PC-9 (cell line): ENCODE data around the gene PROM1. TPM values are rescaled to one million over a fixed set of nuclear protein-coding genes. Genes with fewer than 3 reads are reported as not detected.
A peak's percentile ranks its signal among the peaks of the same experiment; 100 is the strongest.

Source experiments
- BruUV-seq: library from RNA; stranded (reverse); fragments of 400-500 nt; replicated peaks from 2 replicates; lab custom pipeline; 2021; lab: Mats Ljungman, UMichigan
- CTCF ChIA-PET: fragments of 300-600 bp; sonication (Branson Sonifier 250); formaldehyde crosslinking; loops from one replicate; lab custom pipeline; 2022; ENCODE audit warnings: antibody characterized with exemption; lab: Charles Lee
- POLR2A ChIA-PET: fragments of 300-600 bp; sonication (Branson Sonifier 250); formaldehyde crosslinking; loops from one replicate; lab custom pipeline; 2022; ENCODE audit warnings: antibody characterized with exemption; ENCODE audit not compliant: unreplicated experiment; lab: Charles Lee
- DNase-seq, 2 experiments: peaks; one replicate each; pipeline versions ENCODE4 v3.0.0 to v3.0.0-alpha.2; 2015 to 2022; ENCODE audit warnings: mixed read lengths in 1 of 2
- H2AFZ ChIP-seq: fragments of 200-600 bp; sonication (generic); 2 replicates; pipeline ENCODE4 v1.8.1; 2017; ENCODE audit warnings: antibody characterized with exemption
- H3F3A ChIP-seq: fragments of 200-600 bp; sonication (generic); 2 replicates; pipeline ENCODE4 v1.8.1; 2017; ENCODE audit warnings: antibody characterized with exemption, mild to moderate bottlenecking, low read depth; ENCODE audit not compliant: insufficient read depth
- H3K27ac ChIP-seq: fragments of 200-600 bp; sonication (generic); 2 replicates; pipeline ENCODE4 v1.6.1; 2016; ENCODE audit warnings: mixed run types
- H3K27me3 ChIP-seq: fragments of 200-600 bp; sonication (generic); 2 replicates; pipeline ENCODE4 v1.6.1; 2016; ENCODE audit warnings: low read depth, mixed run types; ENCODE audit not compliant: insufficient read depth
- H3K36me3 ChIP-seq: fragments of 200-600 bp; sonication (generic); 2 replicates; pipeline ENCODE4 v1.6.1; 2016; ENCODE audit warnings: low read depth, mixed run types
- H3K4me1 ChIP-seq: fragments of 200-600 bp; sonication (generic); replicated peaks from 2 replicates; pipeline ENCODE4 v1.6.1; 2016; ENCODE audit warnings: mixed run types; ENCODE audit not compliant: insufficient read depth
- H3K4me2 ChIP-seq: fragments of 200-600 bp; sonication (generic); 2 replicates; pipeline ENCODE4 v1.6.1; 2017; ENCODE audit warnings: mixed run types
- H3K4me3 ChIP-seq: fragments of 200-600 bp; sonication (generic); 2 replicates; pipeline ENCODE4 v1.6.1; 2016; ENCODE audit warnings: mixed run types
- H3K79me2 ChIP-seq: fragments of 200-600 bp; sonication (generic); 2 replicates; pipeline ENCODE4 v1.6.1; 2017; ENCODE audit warnings: low read depth, mixed run types
- H3K9me2 ChIP-seq: fragments of 200-600 bp; sonication (generic); 2 replicates; pipeline ENCODE4 v1.8.1; 2017; ENCODE audit warnings: mild to moderate bottlenecking; ENCODE audit not compliant: insufficient read depth
- H3K9me3 ChIP-seq: fragments of 200-600 bp; sonication (generic); 2 replicates; pipeline ENCODE4 v1.8.1; 2016; ENCODE audit warnings: low read depth; ENCODE audit not compliant: insufficient read depth
- H4K20me1 ChIP-seq: fragments of 200-600 bp; sonication (generic); 2 replicates; pipeline ENCODE4 v1.8.1; 2017; ENCODE audit not compliant: insufficient read depth
- EZH2 ChIP-seq: fragments of 200-600 bp; sonication (generic); IDR thresholded peaks from 2 replicates; pipeline ENCODE4 v1.8.0; 2017; ENCODE audit warnings: antibody characterized with exemption, low read depth
- intact Hi-C: fragments of 100-400 bp; cut with micrococcal nuclease; formaldehyde crosslinking; loops from one replicate; pipeline ENCODE4 v1.10.0; 2022; ENCODE audit not compliant: unreplicated experiment
- total RNA-seq: library from RNA; stranded (reverse); gene quantifications from 2 replicates; pipeline ENCODE4 v1.2.3, GENCODE V29; 2021
- TF ChIP-seq, protein P1 (sequence below): fragments of 200-600 bp; sonication (generic); conservative IDR thresholded peaks from 2 replicates; pipeline ENCODE4 v1.6.1; 2017; ENCODE audit warnings: mixed run types, antibody characterized with exemption, mild to moderate bottlenecking, moderate library complexity

Gene PROM1
- total RNA-seq, 1 experiment from 2014 or later = not detected

DNA sequence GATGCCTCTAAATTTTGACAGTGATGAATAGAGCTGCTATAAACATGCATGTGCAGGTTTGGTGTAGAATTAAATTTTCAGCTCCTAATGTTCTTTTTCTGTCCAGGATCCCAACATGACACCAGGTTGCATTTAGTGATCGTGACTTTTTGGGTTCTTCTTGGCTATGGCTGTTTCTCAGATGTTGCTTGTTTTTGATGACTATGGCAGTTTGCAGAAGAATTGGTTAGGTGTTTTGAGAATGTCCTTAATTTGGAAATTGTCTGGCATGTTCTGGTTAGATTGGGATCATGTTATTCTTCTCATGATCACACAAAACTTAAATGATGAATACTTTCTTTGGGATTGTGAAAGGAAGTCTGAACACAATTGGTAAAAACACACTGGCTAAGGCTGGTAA lies 141.5 kb downstream of the PROM1 start:
- H2AFZ ChIP-seq = no peak overlapping the region
- ChIA-PET CTCF (no interaction called here), POLR2A (no interaction called here)
- no peak overlapping the region for H3K4me3 ChIP-seq
- no peaks in the 10 kb centered on the region for H4K20me1 ChIP-seq
- intact Hi-C loops = no loop called here
- H3K27me3 ChIP-seq = no peaks in the 10 kb centered on the region
- no peaks in the 10 kb centered on the region for H3K79me2 ChIP-seq
- TF ChIP-seq, protein P1, sequence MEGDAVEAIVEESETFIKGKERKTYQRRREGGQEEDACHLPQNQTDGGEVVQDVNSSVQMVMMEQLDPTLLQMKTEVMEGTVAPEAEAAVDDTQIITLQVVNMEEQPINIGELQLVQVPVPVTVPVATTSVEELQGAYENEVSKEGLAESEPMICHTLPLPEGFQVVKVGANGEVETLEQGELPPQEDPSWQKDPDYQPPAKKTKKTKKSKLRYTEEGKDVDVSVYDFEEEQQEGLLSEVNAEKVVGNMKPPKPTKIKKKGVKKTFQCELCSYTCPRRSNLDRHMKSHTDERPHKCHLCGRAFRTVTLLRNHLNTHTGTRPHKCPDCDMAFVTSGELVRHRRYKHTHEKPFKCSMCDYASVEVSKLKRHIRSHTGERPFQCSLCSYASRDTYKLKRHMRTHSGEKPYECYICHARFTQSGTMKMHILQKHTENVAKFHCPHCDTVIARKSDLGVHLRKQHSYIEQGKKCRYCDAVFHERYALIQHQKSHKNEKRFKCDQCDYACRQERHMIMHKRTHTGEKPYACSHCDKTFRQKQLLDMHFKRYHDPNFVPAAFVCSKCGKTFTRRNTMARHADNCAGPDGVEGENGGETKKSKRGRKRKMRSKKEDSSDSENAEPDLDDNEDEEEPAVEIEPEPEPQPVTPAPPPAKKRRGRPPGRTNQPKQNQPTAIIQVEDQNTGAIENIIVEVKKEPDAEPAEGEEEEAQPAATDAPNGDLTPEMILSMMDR = no peak
- TF ChIP-seq EZH2 = no peak
- peaks cover 9% of the 10 kb centered on the region; the same call in 1 of the 2 replicates for H3F3A ChIP-seq
- H3K27ac ChIP-seq = no peak overlapping the region
- peaks cover 19% of the 10 kb centered on the region for H3K4me1 ChIP-seq
- H3K9me3 ChIP-seq = no peaks in the 10 kb centered on the region
- no peak overlapping the region for H3K4me2 ChIP-seq
- H3K9me2 ChIP-seq = no peaks in the 10 kb centered on the region
- H3K36me3 ChIP-seq = no peaks in the 10 kb centered on the region
- no TSS peak for BruUV-seq
- DNase-seq = no peak

DNA sequence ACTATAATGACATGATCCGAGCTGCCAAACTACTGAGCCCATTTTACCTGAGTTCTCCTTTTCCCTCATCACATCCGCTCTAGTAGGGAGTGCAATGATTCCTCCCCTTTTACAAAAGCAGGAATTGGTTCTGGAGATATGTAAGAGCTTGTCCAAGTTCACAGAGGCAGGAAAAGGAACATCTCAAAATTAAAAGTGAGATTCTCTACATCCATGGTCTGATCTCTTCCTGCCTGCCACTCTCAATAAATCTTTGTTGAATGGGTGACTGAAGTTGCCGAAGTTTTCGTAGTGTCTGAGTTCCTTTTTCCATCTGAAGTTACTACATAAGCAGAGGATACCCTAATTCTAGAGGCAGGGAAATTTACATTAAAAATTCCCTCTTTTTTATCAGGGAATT lies 145.2 kb downstream of the PROM1 start, which contains the start of gene FGFBP1:
Gene FGFBP1, minus strand, starts transcription at position 101 of the 400 bp plus-strand sequence. CDS start 2,108 bp downstream, outside the sequence.
- H4K20me1 ChIP-seq = no peaks in the 10 kb centered on the region
- peaks cover 27% of the 10 kb centered on the region for H3K4me1 ChIP-seq
- H3K4me3 ChIP-seq = peak within 1 kb of the TSS; percentile 34; the same call in 1 of the 2 replicates
- ChIA-PET POLR2A (interaction anchor here (0.6 to 1.0 kb wide), 3 partner anchors 18 to 321 kb away, joined by 3 to 4 read pairs (median 3); no protein-coding TSS in a partner anchor), CTCF (no interaction called here)
- H3K27ac ChIP-seq = peak within 1 kb of the TSS; percentile 34; the same call in 1 of the 2 replicates
- peak within 1 kb of the TSS; percentile 64 for H3K4me2 ChIP-seq
- intact Hi-C loops = loop anchor here (5.0 kb wide), 1 partner anchor 56 kb away; no protein-coding TSS in a partner anchor
- no peaks in the 10 kb centered on the region for H3K9me3 ChIP-seq
- H3K9me2 ChIP-seq = no peaks in the 10 kb centered on the region
- no peak for DNase-seq
- BruUV-seq = no TSS peak
- peak within 1 kb of the TSS; percentile 24; the same call in 1 of the 2 replicates for H2AFZ ChIP-seq
- H3K79me2 ChIP-seq = no peaks in the 10 kb centered on the region
- TF ChIP-seq, protein P1 = no peak
- TF ChIP-seq EZH2 = no peak
- H3K27me3 ChIP-seq = no peaks in the 10 kb centered on the region
- peaks cover 9% of the 10 kb centered on the region; the same call in 1 of the 2 replicates for H3F3A ChIP-seq
- no peaks in the 10 kb centered on the region for H3K36me3 ChIP-seq

DNA sequence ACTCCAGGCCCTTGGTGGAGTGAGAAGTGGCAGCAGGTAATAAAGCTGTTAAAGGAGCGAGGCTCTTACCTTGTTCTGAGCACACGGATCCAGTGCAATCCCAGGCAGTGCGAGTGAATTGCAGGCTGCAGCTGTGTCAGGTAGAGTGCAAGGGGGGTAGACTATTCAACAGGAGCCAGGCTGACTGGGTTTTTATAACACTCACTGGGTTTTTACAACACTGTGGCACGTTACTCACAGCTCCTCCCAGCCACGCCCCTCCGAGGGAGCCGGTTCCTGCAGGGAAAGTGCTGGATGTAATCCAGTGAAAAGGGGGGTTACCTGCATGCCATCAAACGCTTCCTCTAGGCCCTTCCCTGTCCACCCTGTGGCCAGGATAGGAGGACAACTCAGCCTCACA lies 145.6 kb downstream of the PROM1 start:
- Histone ChIP-seq H3F3A (peaks cover 9% of the 10 kb centered on the region; the same call in 1 of the 2 replicates), H3K4me1 (peaks cover 27% of the 10 kb centered on the region), H3K4me3 (peak overlapping the region; percentile 34; the same call in 1 of the 2 replicates), H2AFZ (peak overlapping the region; percentile 24; the same call in 1 of the 2 replicates), H3K9me2 (no peaks in the 10 kb centered on the region), H3K27me3 (no peaks in the 10 kb centered on the region), H3K36me3 (no peaks in the 10 kb centered on the region), H3K79me2 (no peaks in the 10 kb centered on the region), H4K20me1 (no peaks in the 10 kb centered on the region), H3K4me2 (peak overlapping the region; percentile 64), H3K9me3 (no peaks in the 10 kb centered on the region), H3K27ac (peak overlapping the region; percentile 34; the same call in 1 of the 2 replicates)
- peak; percentile 71 to 72 for DNase-seq
- ChIA-PET CTCF (no interaction called here), POLR2A (interaction anchor here (1.0 kb wide), 1 partner anchor 17 kb away, joined by 4 read pairs; no protein-coding TSS in a partner anchor)
- TF ChIP-seq, protein P1 = no peak
- no peak for TF ChIP-seq EZH2
- intact Hi-C loops = loop anchor here (5.0 kb wide), 1 partner anchor 56 kb away; no protein-coding TSS in a partner anchor
- no TSS peak for BruUV-seq
